IPS DF 4.7 (cell line): ENCODE data around the gene MRTFA.
"Not testable (repeated sequence)": the region's sequence is repeated elsewhere in the genome, so short reads cannot be mapped to it uniquely, and the experiment has no call there.

Source experiments
- DNase-seq: peaks from one replicate; pipeline ENCODE4 v3.0.0-alpha.2; 2013; ENCODE audit warnings: low spot score; ENCODE audit errors: extremely low read depth

MRTFA gene

DNA sequence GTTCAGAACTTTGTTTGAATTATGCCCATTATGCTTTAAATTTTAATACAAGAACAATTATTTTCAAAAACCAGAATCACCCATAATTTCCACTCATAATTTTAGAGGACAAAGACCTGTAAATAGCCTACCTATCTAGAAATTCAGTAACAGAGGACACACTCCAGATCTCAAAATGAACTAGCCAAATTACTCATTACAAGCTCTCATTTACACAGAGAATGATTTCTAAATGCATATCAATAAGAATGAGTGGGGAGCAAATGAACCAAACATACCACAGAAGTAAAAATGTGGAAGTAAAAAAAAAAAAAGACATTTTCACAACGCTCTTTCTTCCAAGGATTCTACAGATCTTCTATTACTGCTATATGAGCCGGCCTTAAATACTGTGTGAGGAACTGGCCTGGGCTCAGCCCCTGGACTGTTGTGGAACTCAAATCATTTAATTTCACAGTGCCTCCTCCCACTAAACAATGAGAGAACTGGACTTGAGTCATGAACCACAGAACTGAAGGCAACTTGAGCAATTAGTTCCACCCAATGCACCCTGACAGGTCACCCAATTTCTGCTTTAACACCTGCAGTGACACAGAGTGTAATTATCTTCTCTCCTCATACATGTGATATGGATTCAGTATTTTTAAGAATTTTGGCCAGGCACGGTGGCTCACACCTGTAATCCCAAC, 8.0 kb downstream of the MRTFA start:
- no peak for DNase-seq

DNA sequence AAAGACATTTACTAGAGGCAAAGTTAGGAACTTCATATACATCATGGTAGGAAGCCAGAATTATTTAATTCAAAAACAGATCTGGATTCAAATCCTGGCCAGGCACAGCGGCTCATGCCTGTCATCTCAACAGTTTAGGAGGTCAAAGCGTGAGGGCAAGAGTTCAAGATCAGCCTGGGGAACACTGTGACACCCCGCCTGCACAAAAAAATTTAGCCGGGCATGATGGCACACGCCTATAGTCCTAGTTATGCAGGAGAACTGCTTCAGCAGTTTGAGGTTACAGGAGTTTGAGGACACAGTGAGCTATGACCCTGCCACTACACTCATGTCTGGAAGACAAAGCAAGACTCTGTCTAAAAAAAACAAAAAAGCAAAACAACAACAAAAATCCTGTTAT, 8.9 kb downstream of the MRTFA start:
- no peak for DNase-seq

- no peak for DNase-seq
Observed at GRCh38 chr22:40626851-40627250, 9.7 kb downstream of the MRTFA start.

DNA sequence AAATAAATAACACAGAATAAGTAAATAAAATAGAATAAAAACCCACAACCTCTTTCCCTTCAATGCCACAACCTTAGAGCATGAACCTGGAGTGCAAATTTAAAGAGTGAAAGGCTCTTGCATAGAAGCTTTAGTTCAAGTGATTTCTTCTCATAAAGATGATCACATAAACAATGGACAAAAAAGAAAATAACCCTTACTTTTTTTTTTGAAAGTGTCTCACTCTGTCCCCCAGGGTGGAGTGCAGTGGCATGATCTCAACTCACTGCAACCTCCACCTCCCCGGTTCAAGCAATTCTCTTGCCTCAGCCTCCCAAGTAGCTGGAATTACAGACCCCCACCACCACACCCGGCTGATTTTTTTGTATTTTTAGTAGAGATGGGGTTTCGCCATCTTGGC, 10.7 kb downstream of the MRTFA start:
- DNase-seq = not testable (repeated sequence)

GRCh38 chr22:40625281-40625680, 11.2 kb downstream of the MRTFA start:
- not testable (repeated sequence) for DNase-seq

GRCh38 chr22:40624770-40625169, 11.7 kb downstream of the MRTFA start:
- DNase-seq = no peak

DNA sequence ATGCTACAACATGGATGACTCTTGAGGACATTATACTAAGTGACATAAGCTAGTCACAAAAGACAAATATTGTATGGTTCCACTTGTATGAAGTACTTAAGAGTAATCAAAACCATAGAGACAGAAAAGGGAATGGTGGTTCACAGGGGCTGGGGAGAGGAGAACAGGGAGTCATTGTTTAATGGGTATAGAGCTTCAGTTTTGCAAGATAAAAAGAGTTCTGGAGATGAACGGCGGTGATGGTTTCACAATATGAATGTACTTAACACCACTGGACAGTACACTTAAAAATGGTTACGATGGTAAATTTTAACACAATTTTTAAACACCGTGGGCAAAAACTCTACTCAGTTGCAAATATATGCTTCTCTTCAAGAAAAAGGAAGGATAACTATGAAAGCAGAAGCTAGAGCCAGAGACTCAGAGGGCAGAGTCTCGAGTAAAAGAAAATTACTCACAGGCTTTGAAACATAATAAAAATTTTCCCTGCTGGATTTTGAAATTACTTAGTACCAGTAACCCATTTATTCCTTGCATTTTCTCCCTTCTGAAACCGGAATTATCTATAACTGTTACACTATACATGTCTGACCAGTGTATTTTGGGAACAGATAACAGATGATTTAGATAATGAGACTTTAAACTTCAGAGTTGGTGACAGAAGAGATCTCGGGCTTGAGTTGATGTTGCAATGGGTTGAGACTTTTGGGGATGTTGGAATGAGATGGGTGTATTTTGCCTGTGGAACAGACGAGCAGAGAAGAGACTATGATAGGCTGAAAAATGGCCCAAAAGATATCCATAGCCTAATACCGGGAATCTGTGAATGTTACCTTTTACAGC, 15.0 kb downstream of the MRTFA start:
- no peak for DNase-seq

DNA sequence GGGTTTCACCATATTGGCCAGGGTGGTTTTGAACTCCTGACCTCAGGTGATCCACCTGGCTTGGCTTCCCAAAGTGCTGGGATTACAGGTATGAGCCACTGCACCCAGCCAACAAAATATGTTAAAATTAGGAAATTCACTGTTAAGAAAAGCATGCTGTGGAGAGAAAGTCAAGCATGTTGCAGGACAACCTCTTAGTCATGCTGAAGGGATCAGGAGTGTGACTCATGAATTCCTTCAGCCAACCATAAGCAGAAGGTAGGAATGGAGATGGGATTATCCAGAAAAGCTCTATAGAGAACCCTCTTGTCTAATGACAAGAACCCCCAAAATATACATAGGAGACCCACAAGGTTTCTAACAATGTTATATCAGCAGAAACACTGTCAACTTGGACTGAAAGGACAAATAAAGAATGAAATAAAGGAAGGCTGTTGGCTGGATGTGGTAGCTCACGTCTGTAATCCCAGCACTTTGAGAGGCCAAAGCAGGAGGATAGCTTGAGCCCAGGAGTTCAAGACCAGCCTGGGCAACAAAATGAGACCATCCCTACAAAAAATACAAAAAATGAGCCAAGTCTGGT, 16.0 kb downstream of the MRTFA start:
- no peak for DNase-seq

DNA sequence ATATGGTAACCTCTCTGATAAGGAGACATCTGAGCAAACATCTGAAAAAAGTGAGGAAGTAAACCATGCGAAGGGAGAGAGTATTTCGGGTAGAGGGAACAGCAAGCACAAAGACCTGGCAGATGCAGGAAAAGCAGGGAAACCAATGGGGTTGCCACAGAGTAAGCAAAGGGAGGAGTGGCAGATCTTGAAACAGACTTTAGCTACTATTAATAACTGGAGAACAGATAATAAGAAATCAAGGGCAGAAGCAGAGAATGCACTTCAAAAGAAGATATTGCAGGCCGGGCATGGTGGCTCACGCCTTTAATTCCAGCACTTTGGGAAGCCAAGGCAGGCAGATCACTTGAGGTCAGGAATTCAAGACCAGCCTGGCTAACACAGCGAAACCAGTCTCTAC, 18.1 kb downstream of the MRTFA start:
- DNase-seq = no peak

GRCh38 chr22:40616578-40616977, 19.9 kb downstream of the MRTFA start:
- DNase-seq = no peak

DNA sequence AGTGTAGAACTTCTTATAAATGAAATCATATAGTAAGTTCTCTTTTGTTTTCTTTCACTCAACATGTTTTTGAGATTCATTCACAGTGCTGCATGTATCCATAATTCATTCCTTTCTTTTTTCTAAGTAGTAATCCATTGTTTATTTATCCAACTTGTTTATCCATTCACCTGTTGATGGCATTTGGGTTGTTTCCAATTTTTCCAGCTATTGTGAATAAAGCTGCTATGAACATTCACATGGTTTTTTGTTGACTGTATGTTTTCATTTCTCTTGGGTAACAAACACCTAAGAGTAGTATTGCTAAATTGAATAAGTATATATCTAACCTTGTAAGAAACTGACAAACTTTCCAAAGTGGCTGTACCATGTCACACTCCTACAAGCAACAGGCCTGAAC, 23.5 kb downstream of the MRTFA start:
- DNase-seq = no peak

GRCh38 chr22:40612291-40612751, 24.2 kb downstream of the MRTFA start:
- DNase-seq = no peak

- DNase-seq = no peak
Observed at GRCh38 chr22:40611606-40612005, 24.9 kb downstream of the MRTFA start.

DNA sequence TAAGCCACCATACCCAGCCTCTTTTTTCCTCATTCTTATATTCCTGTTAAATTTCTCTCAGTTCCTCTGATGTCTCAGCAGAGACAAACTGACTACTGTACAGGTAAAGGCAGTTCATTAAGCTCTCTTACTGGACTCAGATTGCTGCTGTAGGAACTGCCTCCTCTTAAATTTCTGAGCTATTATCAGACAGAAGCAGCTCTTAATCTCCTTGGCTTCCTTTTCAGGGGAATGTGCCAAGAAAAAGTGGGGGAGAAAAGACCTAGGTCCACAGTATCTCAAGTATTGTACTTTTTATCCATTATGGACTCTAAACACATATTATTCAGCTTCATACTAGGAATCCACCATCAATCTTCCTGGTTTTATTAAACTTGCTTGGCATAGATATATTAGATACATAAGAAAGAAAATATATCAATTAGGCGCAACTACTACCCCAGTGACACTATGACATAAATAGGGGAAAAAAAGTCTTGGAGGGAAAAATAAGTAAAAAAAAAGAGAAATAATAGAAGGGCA, 26.1 kb downstream of the MRTFA start:
- no peak for DNase-seq

DNA sequence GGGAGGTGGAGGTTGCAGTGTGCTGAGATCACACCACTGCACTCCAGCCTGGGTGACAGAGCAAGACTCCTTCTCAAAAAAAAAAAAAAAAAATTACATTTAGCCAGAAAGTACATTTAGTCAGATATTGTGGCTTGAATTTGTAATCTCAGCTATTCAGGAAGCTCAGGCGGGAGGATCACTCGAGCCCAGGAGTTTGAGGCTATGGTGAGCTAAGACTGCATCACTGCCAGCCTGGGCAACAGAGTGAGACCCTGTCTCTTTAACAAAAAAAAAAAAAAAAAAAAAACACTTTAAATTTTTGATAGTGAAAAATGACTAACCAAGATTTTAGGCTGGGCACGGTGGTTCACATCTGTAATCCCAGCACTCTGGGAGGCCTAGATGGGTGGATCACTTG, 27.3 kb downstream of the MRTFA start:
- no peak for DNase-seq

DNA sequence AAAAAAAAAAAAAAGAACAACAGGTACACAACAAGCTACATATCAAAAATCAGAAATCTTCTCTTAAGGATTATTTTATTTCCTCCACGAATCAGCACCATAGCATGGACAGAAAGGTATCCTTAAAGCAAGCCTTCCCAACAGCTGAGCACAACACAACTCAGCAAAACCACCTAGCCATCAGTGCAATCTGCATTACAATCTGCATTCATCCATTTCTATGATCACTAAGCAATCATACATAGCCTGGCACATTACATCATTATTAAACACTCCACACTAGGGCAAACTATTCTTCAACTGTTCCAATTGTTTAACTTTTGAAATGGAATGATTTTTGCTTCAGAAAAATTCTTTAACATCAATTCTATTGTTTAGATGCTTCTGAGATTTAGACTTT, 29.0 kb downstream of the MRTFA start:
- DNase-seq = no peak

- DNase-seq = no peak
Observed at GRCh38 chr22:40606306-40606705, 30.2 kb downstream of the MRTFA start.

DNA sequence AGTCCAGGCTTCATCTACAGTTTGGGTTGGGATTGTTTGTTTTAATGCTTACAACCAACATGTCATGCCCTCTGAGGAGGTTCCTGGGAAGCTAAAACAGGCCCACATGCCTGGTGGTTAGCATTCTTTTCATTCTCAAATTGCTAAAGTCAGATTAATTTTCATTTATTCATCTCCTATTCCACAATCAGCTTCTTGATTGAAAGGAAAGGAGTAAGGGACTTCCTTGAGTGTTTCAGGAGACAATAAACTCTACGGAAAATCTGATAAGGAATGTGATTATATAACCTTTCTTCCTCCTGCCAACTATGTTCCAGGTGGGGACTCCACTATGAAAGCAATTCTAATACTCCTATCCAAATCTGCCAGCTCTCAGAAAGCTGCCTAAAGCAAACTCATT, 30.8 kb downstream of the MRTFA start:
- DNase-seq = no peak

DNA sequence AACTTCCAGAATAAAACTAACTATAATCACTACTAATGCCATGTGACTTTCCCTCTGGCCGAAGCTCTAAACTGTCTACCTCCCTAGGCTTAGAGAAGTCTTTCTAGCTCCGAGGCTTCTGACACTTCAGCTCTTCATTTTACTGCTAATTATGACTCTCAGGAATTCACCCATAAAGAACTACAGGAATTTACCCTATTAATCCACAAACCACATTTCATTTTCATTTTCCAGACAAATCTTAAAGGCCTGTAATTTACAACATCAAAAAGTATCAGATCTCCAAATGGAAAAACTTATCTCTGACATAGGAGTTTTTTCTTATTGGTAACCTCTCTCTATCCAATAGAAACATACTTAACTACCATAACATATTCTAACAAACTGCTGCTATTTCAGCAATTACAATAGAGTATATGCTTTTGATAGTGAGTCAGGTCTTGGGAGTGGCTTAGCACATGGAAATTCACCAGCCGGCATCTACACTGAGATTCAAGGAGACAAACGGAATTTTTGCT, 33.4 kb downstream of the MRTFA start:
- DNase-seq = no peak

DNA sequence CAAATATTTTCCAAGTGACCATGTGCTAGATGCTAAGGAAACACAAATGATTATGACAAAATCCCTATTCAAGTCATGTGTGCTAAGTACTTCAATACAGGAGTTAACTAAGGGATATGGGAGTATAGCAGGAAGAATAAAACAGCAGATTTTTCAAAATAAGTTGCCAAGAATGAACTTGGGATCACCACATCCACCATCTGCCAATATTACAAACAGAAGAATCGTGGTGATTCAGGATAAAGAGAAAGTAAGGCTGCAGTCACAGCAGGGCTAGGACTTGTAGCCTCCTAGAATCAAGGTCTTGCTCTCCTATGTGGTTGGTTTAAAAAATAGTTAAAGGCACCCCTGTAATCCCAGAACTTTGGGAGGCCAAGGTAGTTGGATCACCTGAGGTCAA, 34.3 kb downstream of the MRTFA start:
- no peak for DNase-seq

GRCh38 chr22:40599731-40600130, 36.8 kb downstream of the MRTFA start:
- no peak for DNase-seq

DNA sequence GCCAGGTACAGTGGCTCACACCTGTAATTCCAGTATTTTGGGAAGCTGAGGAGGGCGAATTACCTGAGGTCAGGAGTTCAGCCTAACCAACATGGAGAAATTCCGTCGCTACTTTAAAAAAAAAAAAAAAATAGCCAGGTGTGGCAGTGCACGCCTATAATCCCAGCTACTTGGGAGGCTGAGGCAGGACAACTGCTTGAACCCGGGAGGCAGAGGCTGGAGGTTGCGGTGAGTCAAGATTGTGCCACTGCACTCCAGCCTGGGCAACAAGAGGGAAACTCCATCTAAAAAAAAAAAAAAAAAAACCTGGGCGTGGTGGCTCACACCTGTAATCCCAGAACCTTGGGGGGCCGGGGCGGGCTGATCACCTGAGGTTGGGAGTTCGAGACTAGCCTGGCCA, 37.8 kb downstream of the MRTFA start:
- not testable (repeated sequence) for DNase-seq
